IMR-90 (cell line): ENCODE results near the gene RALGAPA2. TPM values are rescaled to one million over a fixed set of nuclear protein-coding genes. Genes with fewer than 3 reads are reported as not detected.

ENCODE experiments used
- ATAC-seq: fragments of 200-7000 bp; cut with Tn5 transposase; 2 replicates; pipeline ENCODE4 v1.9.1; 2020; ENCODE audit warnings: low read depth, mild to moderate bottlenecking, moderate library complexity
- BruUV-seq: library from RNA; stranded (reverse); fragments of 400-500 nt; replicated peaks from 2 replicates; lab custom pipeline; 2021; lab: Mats Ljungman, UMichigan
- CTCF ChIA-PET: fragments of 300-600 bp; formaldehyde crosslinking; extraction: SDS; loops from one replicate; lab custom pipeline; 2021; ENCODE audit warnings: antibody characterized with exemption; lab: Yijun Ruan, JAX
- POLR2A ChIA-PET: fragments of 300-600 bp; sonication (Branson Sonifier 250); formaldehyde crosslinking; loops from one replicate; lab custom pipeline; 2022; ENCODE audit warnings: antibody characterized with exemption; ENCODE audit not compliant: unreplicated experiment; lab: Charles Lee
- DNase-seq: peaks from one replicate; pipeline ENCODE4 v3.0.0; 2013
- H2AFZ ChIP-seq: replicated peaks from 2 replicates; pipeline ENCODE3; 2013; ENCODE audit warnings: low read length, mild to moderate bottlenecking; ENCODE audit not compliant: poor library complexity
- H2AK5ac ChIP-seq: 2 replicates; pipeline ENCODE4 v1.6.1; 2013; ENCODE audit warnings: low read depth, low read length, inconsistent platforms
- H2AK9ac ChIP-seq: replicated peaks from 2 replicates; pipeline ENCODE3; 2013; ENCODE audit warnings: mild to moderate bottlenecking, low read depth, low read length, moderate library complexity; ENCODE audit not compliant: poor library complexity
- H2BK120ac ChIP-seq: 2 replicates; pipeline ENCODE4 v1.6.1; 2013; ENCODE audit warnings: low read depth, low read length, inconsistent platforms
- H2BK15ac ChIP-seq: 3 replicates; pipeline ENCODE4 v1.6.1; 2013; ENCODE audit warnings: low read depth, low read length, inconsistent platforms
- H2BK20ac ChIP-seq: 2 replicates; pipeline ENCODE4 v1.6.1; 2013; ENCODE audit warnings: low read depth, mild to moderate bottlenecking, inconsistent platforms, low read length, moderate library complexity
- H2BK5ac ChIP-seq: 2 replicates; pipeline ENCODE4 v1.6.1; 2013; ENCODE audit warnings: mild to moderate bottlenecking, low read depth, low read length, inconsistent platforms; ENCODE audit not compliant: poor library complexity, severe bottlenecking
- H3K14ac ChIP-seq: replicated peaks from 2 replicates; pipeline ENCODE4 v1.6.1; 2013; ENCODE audit warnings: low read depth, low read length, inconsistent platforms
- H3K18ac ChIP-seq: 2 replicates; pipeline ENCODE4 v1.6.1; 2013; ENCODE audit warnings: low read depth, low read length, control low read depth
- H3K23ac ChIP-seq: 2 replicates; pipeline ENCODE4 v1.6.1; 2013; ENCODE audit warnings: low read depth, low read length, inconsistent platforms
- H3K27ac ChIP-seq: 2 replicates; pipeline ENCODE4 v1.5.1; 2013; ENCODE audit warnings: mild to moderate bottlenecking, control low read depth, low read length; ENCODE audit not compliant: insufficient read depth
- H3K27me3 ChIP-seq: 2 replicates; pipeline ENCODE4 v1.6.1; 2013; ENCODE audit warnings: low read length; ENCODE audit not compliant: control insufficient read depth, insufficient read depth
- H3K36me3 ChIP-seq: 2 replicates; pipeline ENCODE4 v1.6.1; 2013; ENCODE audit warnings: low read length, mixed read lengths; ENCODE audit not compliant: control insufficient read depth, insufficient read depth
- H3K4ac ChIP-seq: 2 replicates; pipeline ENCODE4 v1.6.1; 2013; ENCODE audit warnings: low read depth, low read length, inconsistent platforms
- H3K4me1 ChIP-seq: 2 replicates; pipeline ENCODE4 v1.6.1; 2013; ENCODE audit warnings: low read length, mixed read lengths; ENCODE audit not compliant: control insufficient read depth, insufficient read depth
- H3K4me2 ChIP-seq: 2 replicates; pipeline ENCODE4 v1.6.1; 2013; ENCODE audit warnings: low read depth, mild to moderate bottlenecking, control low read depth, low read length, moderate library complexity
- H3K4me3 ChIP-seq: 2 replicates; pipeline ENCODE4 v1.5.1; 2013; ENCODE audit warnings: low read depth, mild to moderate bottlenecking, control low read depth, low read length, moderate library complexity; ENCODE audit not compliant: insufficient read depth
- H3K56ac ChIP-seq: 2 replicates; pipeline ENCODE4 v1.6.1; 2013; ENCODE audit warnings: low read length, inconsistent platforms; ENCODE audit not compliant: insufficient read depth; ENCODE audit errors: extremely low read depth
- H3K79me1 ChIP-seq, 2 experiments: 2 replicates each; pipeline ENCODE4 v1.6.1; 2013; ENCODE audit warnings: low read length in 2 of 2, inconsistent platforms in 1 of 2, low read depth in 1 of 2
- H3K9ac ChIP-seq: 2 replicates; pipeline ENCODE4 v1.6.1; 2013; ENCODE audit warnings: low read depth, low read length, control low read depth
- H3K9me1 ChIP-seq: 2 replicates; pipeline ENCODE4 v1.6.1; 2013; ENCODE audit warnings: low read length, inconsistent platforms; ENCODE audit not compliant: insufficient read depth
- H3K9me3 ChIP-seq: 2 replicates; pipeline ENCODE4 v1.6.1; 2013; ENCODE audit warnings: low read length; ENCODE audit not compliant: control insufficient read depth, insufficient read depth
- H4K20me1 ChIP-seq: 2 replicates; pipeline ENCODE4 v1.6.1; 2013; ENCODE audit warnings: low read length, inconsistent platforms; ENCODE audit not compliant: insufficient read depth
- H4K5ac ChIP-seq: 2 replicates; pipeline ENCODE4 v1.6.1; 2013; ENCODE audit warnings: mild to moderate bottlenecking, low read depth, low read length, control low read depth
- H4K8ac ChIP-seq, 2 experiments: 2 replicates each; pipeline ENCODE4 v1.6.1; 2013; ENCODE audit warnings: low read depth in 2 of 2, low read length in 2 of 2, control low read depth in 1 of 2, inconsistent platforms in 1 of 2
- H4K91ac ChIP-seq: 2 replicates; pipeline ENCODE4 v1.6.1; 2013; ENCODE audit warnings: low read depth, low read length, inconsistent platforms; ENCODE audit not compliant: insufficient read depth
- CEBPB ChIP-seq: IDR thresholded peaks from 2 replicates; pipeline ENCODE4 v1.6.1; 2012; ENCODE audit warnings: low read depth, low read length, improper control_type of control experiment
- RFX5 ChIP-seq: IDR thresholded peaks from 2 replicates; pipeline ENCODE4 v1.8.0; 2012; ENCODE audit warnings: low read depth, mild to moderate bottlenecking, low read length, moderate library complexity
- WGBS, 2 experiments: methylation state at CpG; one replicate each; pipeline versions ENCODE4 v1.1.5 to v1.1.7; 2013; ENCODE audit warnings: missing lambda C conversion rate in 2 of 2; ENCODE audit not compliant: insufficient read length in 1 of 2; ENCODE audit errors: extremely low coverage in 2 of 2; 5-methylcytosine and 5-hydroxymethylcytosine counted together
- dilution Hi-C: fragments of 300-500 bp; cut with HindIII; formaldehyde crosslinking; loops from one replicate; pipeline ENCODE4 v1.14.3; 2018; ENCODE audit warnings: low sequenced_read_pairs; ENCODE audit not compliant: unreplicated experiment
- in situ Hi-C: fragments of 300-500 bp; cut with MboI; formaldehyde crosslinking; loops from 3 replicates; pipeline ENCODE4 v1.14.3; 2019; ENCODE audit warnings: low sequenced_read_pairs, inconsistent platforms, mixed read lengths
- intact Hi-C: fragments of 100-400 bp; cut with micrococcal nuclease; formaldehyde crosslinking; loops from 2 replicates; pipeline ENCODE4 v1.10.0; 2022
- polyA plus RNA-seq, 3 experiments: library from polyadenylated mRNA; depleted of rRNA; stranded (reverse); fragments of >200 nt; gene quantifications; 2 replicates each; pipeline ENCODE4 v1.2.3, GENCODE V29; 2012; ENCODE audit warnings: low replicate concordance in 1 of 3
- total RNA-seq: library from RNA; depleted of rRNA; stranded (reverse); fragments of >200 nt; gene quantifications from 2 replicates; pipeline ENCODE4 v1.2.3, GENCODE V29; 2012

Gene RALGAPA2
- total and polyA plus RNA-seq, 2 of the 4 experiments (the other 2 are of a cell fraction) = 1.3 to 3.9 TPM

GRCh38 chr20:20690676-20691476, 21.6 kb downstream of the RALGAPA2 start:
- POLR2A ChIA-PET = interaction anchor here (0.6 kb wide), 1 partner anchor 406 kb away, joined by 5 read pairs; no protein-coding TSS in a partner anchor
- H4K91ac ChIP-seq = no peak overlapping the region
- no TSS peak for BruUV-seq

More at GRCh38 chr20:20690676-20691476, 21.6 kb downstream of the RALGAPA2 start:
- peak; percentile 42; the same call in 1 of the 2 replicates for TF ChIP-seq CEBPB
- TF ChIP-seq RFX5 = no peak
- no peak overlapping the region for H3K23ac ChIP-seq
- no peak overlapping the region for H4K5ac ChIP-seq
- H2AK9ac ChIP-seq = no peak overlapping the region
- no peak overlapping the region for H2AFZ ChIP-seq
- H3K4me3 ChIP-seq = no peak overlapping the region
- 96 to 100% methylated on average over 1 to 3 of the region's 8 CpGs for WGBS, 2 experiments
- no peak overlapping the region for H3K56ac ChIP-seq
- dilution Hi-C loops (no loop called here), intact Hi-C loops (no loop called here), in situ Hi-C loops (no loop called here)
- H2BK5ac ChIP-seq = no peak overlapping the region
- no peak overlapping the region for H3K14ac ChIP-seq
- CTCF ChIA-PET = no interaction called here
- H3K4me2 ChIP-seq = no peak overlapping the region
- no peak overlapping the region for H2BK15ac ChIP-seq
- H4K20me1 ChIP-seq = no peaks in the 10 kb centered on the region
- no peak overlapping the region for H2BK120ac ChIP-seq
- H3K36me3 ChIP-seq = no peaks in the 10 kb centered on the region
- no peak overlapping the region for H2AK5ac ChIP-seq
- no peak overlapping the region for H3K4ac ChIP-seq
- H3K9me1 ChIP-seq = no peaks in the 10 kb centered on the region
- DNase-seq (no peak), ATAC-seq (no peak)
- H3K4me1 ChIP-seq = no peaks in the 10 kb centered on the region
- H3K27me3 ChIP-seq = no peaks in the 10 kb centered on the region; the same call in 1 of the 2 replicates
- H3K79me1 ChIP-seq = no peaks in the 10 kb centered on the region; a peak in 1 of 4 replicates
- no peak overlapping the region for H3K18ac ChIP-seq
- H3K27ac ChIP-seq = no peak overlapping the region
- H3K9me3 ChIP-seq = no peaks in the 10 kb centered on the region
- H3K9ac ChIP-seq = no peak overlapping the region
- H4K8ac ChIP-seq = no peak overlapping the region
- H2BK20ac ChIP-seq = no peak overlapping the region
